GM12892 (cell line): Measurements from ENCODE around the gene CPT1C.
A peak's percentile ranks its signal among the peaks of the same experiment; 100 is the strongest.

Experiments used
- DNase-seq: peaks from one replicate; pipeline ENCODE4 v3.0.0; 2011; ENCODE audit not compliant: insufficient read length
- FAIRE-seq: peaks from 2 replicates; lab custom pipeline; 2011; peaks lifted over from hg19 to GRCh38; lab: Jason Lieb, UNC
- POLR2A ChIP-seq: IDR thresholded peaks from 2 replicates; pipeline ENCODE4 v1.6.1; 2011; ENCODE audit warnings: low read depth, low read length, control low read depth
- POLR2AphosphoS5 ChIP-seq: IDR thresholded peaks from 2 replicates; pipeline ENCODE4 v1.6.1; 2011; ENCODE audit warnings: low read depth, low read length, control low read depth
- TAF1 ChIP-seq: IDR thresholded peaks from 2 replicates; pipeline ENCODE4 v1.6.1; 2011; ENCODE audit warnings: low read depth, mild to moderate bottlenecking, control low read depth, low read length, borderline replicate concordance

The CPT1C gene

GRCh38 chr19:49685845-49686332 is 5.0 kb upstream of the CPT1C start:
- FAIRE-seq (no peak), DNase-seq (no peak)
- TF ChIP-seq TAF1 (no peak), POLR2A (peak; percentile 66), POLR2AphosphoS5 (peak; percentile 77; the same call in 1 of the 2 replicates)

- DNase-seq = no peak
- TF ChIP-seq POLR2AphosphoS5 (no peak), TAF1 (no peak), POLR2A (no peak)
- FAIRE-seq = no peak
These were observed 4.3 kb upstream of the CPT1C start for GRCh38 chr19:49686503-49687088.

GRCh38 chr19:49687150-49687549 is 3.8 kb upstream of the CPT1C start:
- DNase-seq (no peak), FAIRE-seq (no peak)
- TF ChIP-seq POLR2A (no peak), TAF1 (no peak), POLR2AphosphoS5 (no peak; the same call in 1 of the 2 replicates)

GRCh38 chr19:49687566-49688316 is 3.2 kb upstream of the CPT1C start:
- DNase-seq (no peak), FAIRE-seq (no peak)
- no peak for TF ChIP-seq POLR2A
- TF ChIP-seq POLR2AphosphoS5 = no peak; the same call in 1 of the 2 replicates
- no peak for TF ChIP-seq TAF1

GRCh38 chr19:49688531-49689132 is 2.3 kb upstream of the CPT1C start:
- TF ChIP-seq POLR2A (0 out of 2 replicates have a peak, but pooled peaks have one; percentile 26), POLR2AphosphoS5 (peak; percentile 67; the same call in 1 of the 2 replicates), TAF1 (no peak)
- DNase-seq (no peak), FAIRE-seq (no peak)

GRCh38 chr19:49689133-49690078 is 1.5 kb upstream of the CPT1C start, which contains the start of gene ADM5:
Gene ADM5, plus strand, starts transcription at chr19:49689594. Its CDS starts 244 bp downstream, at chr19:49689838.
- FAIRE-seq (no peak), DNase-seq (peak; percentile 49)
- TF ChIP-seq POLR2AphosphoS5 = no peak
- peak; percentile 28; the same call in 1 of the 2 replicates for TF ChIP-seq POLR2A
- no peak for TF ChIP-seq TAF1

GRCh38 chr19:49690079-49690655 is 749 bp upstream of the CPT1C start:
- FAIRE-seq = no peak
- DNase-seq = no peak
- TF ChIP-seq POLR2A (no peak), TAF1 (no peak), POLR2AphosphoS5 (no peak)

GRCh38 chr19:49691243-49692146 is 579 bp downstream of the CPT1C start:
- TF ChIP-seq POLR2A (no peak), POLR2AphosphoS5 (no peak), TAF1 (no peak)
- FAIRE-seq = no peak
- DNase-seq = no peak

GRCh38 chr19:49692147-49692506 is 1.2 kb downstream of the CPT1C start:
- DNase-seq = no peak
- FAIRE-seq = no peak
- TF ChIP-seq TAF1 (no peak), POLR2A (no peak), POLR2AphosphoS5 (no peak)

- FAIRE-seq = no peak
- TF ChIP-seq POLR2A (no peak), POLR2AphosphoS5 (no peak), TAF1 (no peak)
These were observed 5.2 kb downstream of the CPT1C start for GRCh38 chr19:49696115-49696514.

More at GRCh38 chr19:49696115-49696514, 5.2 kb downstream of the CPT1C start:
- no peak for DNase-seq
